Endodermal cell (in vitro differentiated cells): ENCODE data around the gene PIK3CD. TPM values are rescaled to one million over a fixed set of nuclear protein-coding genes. Genes with fewer than 3 reads are reported as not detected.

Experiments
- DNase-seq: peaks from one replicate; pipeline ENCODE4 v3.0.0-alpha.2; 2017
- H3K27ac ChIP-seq: 2 replicates; pipeline ENCODE4 v1.5.1; 2013; ENCODE audit warnings: mild to moderate bottlenecking, low read depth, low read length, moderate library complexity
- H3K27me3 ChIP-seq: 2 replicates; pipeline ENCODE4 v1.6.1; 2013; ENCODE audit warnings: mild to moderate bottlenecking, low read length, moderate library complexity; ENCODE audit not compliant: insufficient read depth, control insufficient read depth, poor library complexity, severe bottlenecking
- H3K36me3 ChIP-seq: 2 replicates; pipeline ENCODE4 v1.7.0; 2013; ENCODE audit warnings: mild to moderate bottlenecking, low read length, moderate library complexity; ENCODE audit not compliant: control insufficient read depth, insufficient read depth
- H3K4me1 ChIP-seq: one replicate; pipeline ENCODE4 v1.7.0; 2013; ENCODE audit warnings: low read length; ENCODE audit not compliant: control insufficient read depth, insufficient read depth
- H3K4me3 ChIP-seq: 2 replicates; pipeline ENCODE4 v1.5.1; 2013; ENCODE audit warnings: mild to moderate bottlenecking, low read length, moderate library complexity
- H3K9ac ChIP-seq: 2 replicates; pipeline ENCODE4 v1.6.1; 2013; ENCODE audit warnings: mild to moderate bottlenecking, low read length, moderate library complexity; ENCODE audit not compliant: poor library complexity, severe bottlenecking; ENCODE audit errors: extremely low read depth
- H3K9me3 ChIP-seq: 2 replicates; pipeline ENCODE4 v1.6.1; 2013; ENCODE audit warnings: mild to moderate bottlenecking, low read length, moderate library complexity; ENCODE audit not compliant: control insufficient read depth
- H3K27ac Mint-ChIP-seq: 2 replicates; pipeline ENCODE4 v1.8.0; 2020; ENCODE audit warnings: mixed read lengths
- H3K27me3 Mint-ChIP-seq: 2 replicates; pipeline ENCODE4 v1.8.0; 2021; ENCODE audit warnings: mild to moderate bottlenecking, mixed read lengths; ENCODE audit not compliant: insufficient read depth
- H3K36me3 Mint-ChIP-seq: 2 replicates; pipeline ENCODE4 v1.8.0; 2020; ENCODE audit warnings: low read depth, mixed read lengths
- H3K4me1 Mint-ChIP-seq: 2 replicates; pipeline ENCODE4 v1.8.0; 2020; ENCODE audit warnings: mixed read lengths
- H3K4me3 Mint-ChIP-seq: 2 replicates; pipeline ENCODE4 v1.8.0; 2020; ENCODE audit warnings: mild to moderate bottlenecking, moderate library complexity, mixed read lengths
- H3K9me3 Mint-ChIP-seq: 2 replicates; pipeline ENCODE4 v1.8.0; 2020; ENCODE audit warnings: mild to moderate bottlenecking, mixed read lengths
- WGBS, 2 experiments: methylation state at CpG; one replicate each; pipeline versions ENCODE4 v1.1.5 to v1.1.7; 2013; ENCODE audit warnings: missing lambda C conversion rate in 2 of 2, mixed read lengths in 1 of 2; ENCODE audit not compliant: insufficient coverage in 1 of 2, insufficient read length in 1 of 2; 5-methylcytosine and 5-hydroxymethylcytosine counted together
- total RNA-seq, 2 donors: library from RNA; stranded (reverse); fragmentation: NEBNext Ultra II Directional in 1 of 2; extraction: Animal tissue kit (Norgen Biotek cat#: 25700) in 1 of 2; gene quantifications; 2 replicates in 1 of 2; 3 replicates in 1 of 2; pipeline ENCODE4 v1.2.1, GENCODE V29; 2021
- TF ChIP-seq, protein P1 (sequence below): fragments of 200-600 bp; sonication (generic); conservative IDR thresholded peaks from 2 replicates; pipeline ENCODE4 v1.5.0; 2021; ENCODE audit warnings: antibody characterized with exemption, mild to moderate bottlenecking

PIK3CD gene
- total RNA-seq, 2 donors from 2014 or later, result 13.9 to 14.2 TPM

DNA sequence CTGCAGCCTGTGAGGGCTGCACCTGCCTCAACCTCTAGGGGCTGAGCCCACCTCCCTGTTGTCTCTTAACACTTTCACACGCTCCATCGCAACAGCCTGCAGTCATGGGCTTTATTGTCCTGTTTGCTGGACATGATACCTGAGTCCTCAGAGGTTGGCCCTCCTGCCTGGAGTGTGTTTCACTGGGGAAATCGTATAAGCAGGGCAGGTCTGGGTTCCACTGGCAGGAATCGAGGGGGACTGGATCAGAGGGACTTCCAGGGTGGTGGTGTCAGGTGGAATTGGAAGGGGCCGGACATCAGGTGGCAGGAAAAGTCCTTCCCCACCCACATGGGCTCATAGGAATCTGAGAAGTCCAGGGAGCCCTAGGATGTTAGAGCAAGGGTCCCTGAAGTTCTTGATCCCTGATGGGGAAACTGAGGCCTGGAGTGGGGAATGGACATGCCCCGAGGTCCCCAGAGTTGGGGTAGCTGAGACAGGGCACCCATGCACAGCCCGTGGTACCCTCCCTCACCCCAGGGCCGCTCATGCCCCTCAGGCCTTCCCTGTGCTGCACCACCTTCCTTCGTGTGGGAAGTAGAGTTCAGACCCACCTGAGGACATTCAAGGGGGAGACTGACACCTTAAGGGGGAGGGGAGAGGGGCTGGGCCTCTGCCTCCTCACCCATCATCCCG, 66.6 kb downstream of the PIK3CD start:
- H3K4me1 Mint-ChIP-seq, result peaks cover 15% of the 10 kb centered on the region
- H3K36me3 Mint-ChIP-seq, result peaks cover 16% of the 10 kb centered on the region
- H3K27me3 Mint-ChIP-seq, result no peaks in the 10 kb centered on the region
- Histone ChIP-seq H3K9me3 (peaks cover 6% of the 10 kb centered on the region), H3K27ac (no peak overlapping the region), H3K9ac (no peak overlapping the region), H3K36me3 (no peaks in the 10 kb centered on the region), H3K27me3 (no peaks in the 10 kb centered on the region), H3K4me1 (no peaks in the 10 kb centered on the region), H3K4me3 (no peak overlapping the region)
- H3K27ac Mint-ChIP-seq, result peak overlapping the region; percentile 92
- peaks cover 2% of the 10 kb centered on the region for H3K9me3 Mint-ChIP-seq
- TF ChIP-seq, protein P1, sequence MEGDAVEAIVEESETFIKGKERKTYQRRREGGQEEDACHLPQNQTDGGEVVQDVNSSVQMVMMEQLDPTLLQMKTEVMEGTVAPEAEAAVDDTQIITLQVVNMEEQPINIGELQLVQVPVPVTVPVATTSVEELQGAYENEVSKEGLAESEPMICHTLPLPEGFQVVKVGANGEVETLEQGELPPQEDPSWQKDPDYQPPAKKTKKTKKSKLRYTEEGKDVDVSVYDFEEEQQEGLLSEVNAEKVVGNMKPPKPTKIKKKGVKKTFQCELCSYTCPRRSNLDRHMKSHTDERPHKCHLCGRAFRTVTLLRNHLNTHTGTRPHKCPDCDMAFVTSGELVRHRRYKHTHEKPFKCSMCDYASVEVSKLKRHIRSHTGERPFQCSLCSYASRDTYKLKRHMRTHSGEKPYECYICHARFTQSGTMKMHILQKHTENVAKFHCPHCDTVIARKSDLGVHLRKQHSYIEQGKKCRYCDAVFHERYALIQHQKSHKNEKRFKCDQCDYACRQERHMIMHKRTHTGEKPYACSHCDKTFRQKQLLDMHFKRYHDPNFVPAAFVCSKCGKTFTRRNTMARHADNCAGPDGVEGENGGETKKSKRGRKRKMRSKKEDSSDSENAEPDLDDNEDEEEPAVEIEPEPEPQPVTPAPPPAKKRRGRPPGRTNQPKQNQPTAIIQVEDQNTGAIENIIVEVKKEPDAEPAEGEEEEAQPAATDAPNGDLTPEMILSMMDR, result peak; percentile 52
- H3K4me3 Mint-ChIP-seq, result peak overlapping the region; percentile 36
- DNase-seq, result no peak
- 82 to 90% methylated on average over 4 to 10 of the region's 10 CpGs for WGBS, 2 experiments

- H3K4me3 ChIP-seq, result no peak overlapping the region
- no peak overlapping the region for H3K4me3 Mint-ChIP-seq
- H3K27ac ChIP-seq, result no peak overlapping the region
- peaks cover 10% of the 10 kb centered on the region for H3K9me3 Mint-ChIP-seq
- H3K36me3 Mint-ChIP-seq, result peaks cover 31% of the 10 kb centered on the region
- TF ChIP-seq, protein P1, result peak; percentile 52
- H3K27me3 Mint-ChIP-seq, result no peaks in the 10 kb centered on the region
- H3K4me1 ChIP-seq, result no peaks in the 10 kb centered on the region
- peaks cover 9% of the 10 kb centered on the region for H3K4me1 Mint-ChIP-seq
- no peaks in the 10 kb centered on the region for H3K36me3 ChIP-seq
- H3K9me3 ChIP-seq, result peaks cover 12% of the 10 kb centered on the region
- H3K9ac ChIP-seq, result no peak overlapping the region
- DNase-seq, result peak; percentile 75
- H3K27ac Mint-ChIP-seq, result no peak overlapping the region
- 93 to 97% methylated on average over 13 to 32 of the region's 36 CpGs for WGBS, 2 experiments
- H3K27me3 ChIP-seq, result no peaks in the 10 kb centered on the region
These were observed 68.6 kb downstream of the PIK3CD start for GRCh38 chr1:9719978-9720722.

- Mint-ChIP-seq H3K9me3 (peaks cover 10% of the 10 kb centered on the region), H3K36me3 (peaks cover 32% of the 10 kb centered on the region), H3K4me1 (peaks cover 9% of the 10 kb centered on the region), H3K27ac (no peak overlapping the region), H3K27me3 (no peaks in the 10 kb centered on the region), H3K4me3 (no peak overlapping the region)
- Histone ChIP-seq H3K27me3 (no peaks in the 10 kb centered on the region), H3K36me3 (no peaks in the 10 kb centered on the region), H3K9ac (no peak overlapping the region), H3K9me3 (peaks cover 12% of the 10 kb centered on the region), H3K4me3 (no peak overlapping the region), H3K4me1 (no peaks in the 10 kb centered on the region), H3K27ac (no peak overlapping the region)
- 92 to 96% methylated on average over 19 to 34 of the region's 34 CpGs for WGBS, 2 experiments
- DNase-seq, result no peak
- TF ChIP-seq, protein P1, result no peak
These were observed 69.5 kb downstream of the PIK3CD start for GRCh38 chr1:9720785-9721605.
